Measurements from ENCODE around the gene BANF1.

GRCh38 chr11:65978391-65979238, 23.7 kb upstream of the BANF1 start:
- TF ChIP-seq CTCF (IDR thresholded peaks at IDR 0.05; ENCODE audit: low read depth, low read length, poor library complexity, severe bottlenecking) (no peak), EZH2phosphoT487 (IDR thresholded peaks at IDR 0.05; ENCODE audit: borderline replicate concordance, low read length) (no peak)
